Medulla oblongata (tissue), 1 donor: ENCODE data around the gene MFNG.
"Not testable (repeated sequence)": the region's sequence is repeated elsewhere in the genome, so short reads cannot be mapped to it uniquely, and the experiment has no call there.

Source experiments
- DNase-seq: peaks from one replicate; pipeline ENCODE4 v3.0.0-alpha.2; 2015; ENCODE audit errors: extremely low spot score

The MFNG gene, protein sequence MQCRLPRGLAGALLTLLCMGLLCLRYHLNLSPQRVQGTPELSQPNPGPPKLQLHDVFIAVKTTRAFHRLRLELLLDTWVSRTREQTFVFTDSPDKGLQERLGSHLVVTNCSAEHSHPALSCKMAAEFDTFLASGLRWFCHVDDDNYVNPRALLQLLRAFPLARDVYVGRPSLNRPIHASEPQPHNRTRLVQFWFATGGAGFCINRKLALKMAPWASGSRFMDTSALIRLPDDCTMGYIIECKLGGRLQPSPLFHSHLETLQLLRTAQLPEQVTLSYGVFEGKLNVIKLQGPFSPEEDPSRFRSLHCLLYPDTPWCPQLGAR

DNA sequence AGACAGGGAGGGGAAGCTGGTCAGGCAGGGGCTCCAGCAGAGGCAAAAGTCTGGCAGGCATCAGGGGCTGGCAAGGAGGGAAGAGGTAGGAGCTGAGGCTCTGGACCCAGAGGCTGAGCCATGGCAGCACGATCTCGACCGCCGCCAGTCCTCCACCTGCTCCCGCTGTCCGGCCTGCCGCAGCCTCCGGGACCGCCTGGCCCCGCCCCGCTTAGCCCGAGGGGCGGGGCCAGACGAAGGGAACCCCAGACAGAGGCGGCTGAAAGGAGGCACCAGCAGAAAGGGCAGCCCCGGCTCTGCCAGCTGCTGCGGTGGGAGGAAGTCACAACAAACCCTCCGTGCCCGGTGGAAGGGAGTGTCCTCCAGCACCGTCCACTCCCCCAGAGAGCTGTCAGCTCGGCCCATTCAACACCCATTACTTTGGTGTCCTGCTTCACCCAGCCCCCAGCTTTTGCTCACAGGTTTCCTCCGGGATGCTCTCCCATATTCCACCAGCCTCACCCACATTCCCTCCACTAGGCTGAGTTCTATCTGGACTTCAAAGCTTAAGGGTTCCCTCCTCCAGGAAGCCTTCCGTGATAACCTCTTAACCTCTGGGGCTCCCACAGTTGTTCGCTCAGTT is at the start of gene MFNG:
MFNG (minus strand) TSS at position 161 of the 622 bp plus-strand sequence. CDS start 207 bp downstream, outside the sequence.
- peak; percentile 72 for DNase-seq

DNA sequence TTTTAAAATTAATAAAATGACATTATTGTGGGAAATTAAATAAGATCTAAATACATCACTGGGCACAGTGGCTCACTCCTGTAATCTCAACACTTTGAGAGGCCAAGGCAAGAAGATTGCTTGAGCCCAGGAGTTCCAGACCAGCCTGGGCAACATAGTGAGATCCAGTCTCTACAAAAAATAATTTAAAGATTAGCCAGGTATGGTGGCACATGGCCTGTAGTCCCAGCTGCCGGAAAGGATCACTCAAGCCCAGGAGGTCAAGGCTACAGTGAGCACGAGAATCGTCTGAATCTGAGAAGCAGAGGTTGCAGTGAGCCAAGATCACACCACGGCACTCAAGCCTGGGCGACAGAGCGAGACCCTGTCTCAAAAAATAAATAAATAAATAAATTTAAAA is 49.0 kb upstream of the MFNG start:
- DNase-seq, result no peak

DNA sequence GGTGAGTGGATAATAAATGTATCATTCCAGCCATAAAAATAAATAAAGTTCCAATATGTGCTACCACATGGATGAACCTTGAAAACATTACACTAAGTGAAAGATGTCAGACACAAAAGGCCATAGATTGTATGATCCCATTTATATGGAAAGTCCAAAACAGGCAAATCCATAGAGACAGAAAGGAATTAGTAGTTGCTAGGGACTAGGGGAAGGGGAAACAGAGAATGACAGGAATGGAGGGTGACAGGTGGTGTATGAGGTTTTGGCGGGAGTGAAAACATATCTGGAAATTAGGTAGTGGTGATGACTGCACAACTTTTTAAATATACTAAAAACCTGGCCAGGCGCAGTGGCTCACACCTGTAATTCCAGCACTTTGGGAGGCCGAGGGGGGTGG is 48.3 kb upstream of the MFNG start:
- no peak for DNase-seq

DNA sequence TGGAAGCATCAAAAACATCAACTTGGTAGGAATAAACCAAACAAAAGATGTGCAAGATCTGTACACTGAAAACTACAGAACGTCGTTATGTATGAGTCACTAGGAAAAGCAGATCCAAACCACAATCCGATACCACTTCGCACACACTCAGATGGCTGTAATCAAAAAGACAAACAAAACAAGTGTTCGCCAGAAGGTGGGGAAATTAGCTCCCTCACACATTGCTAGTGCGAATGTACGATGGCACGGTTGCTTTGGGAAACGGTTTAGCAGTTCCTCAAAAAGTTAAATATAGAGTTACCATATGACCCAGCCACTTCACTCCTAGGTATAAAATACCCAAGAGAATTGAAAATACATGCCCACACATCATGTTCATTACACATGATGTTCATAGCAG is 47.8 kb upstream of the MFNG start:
- peak; percentile 50 for DNase-seq

DNA sequence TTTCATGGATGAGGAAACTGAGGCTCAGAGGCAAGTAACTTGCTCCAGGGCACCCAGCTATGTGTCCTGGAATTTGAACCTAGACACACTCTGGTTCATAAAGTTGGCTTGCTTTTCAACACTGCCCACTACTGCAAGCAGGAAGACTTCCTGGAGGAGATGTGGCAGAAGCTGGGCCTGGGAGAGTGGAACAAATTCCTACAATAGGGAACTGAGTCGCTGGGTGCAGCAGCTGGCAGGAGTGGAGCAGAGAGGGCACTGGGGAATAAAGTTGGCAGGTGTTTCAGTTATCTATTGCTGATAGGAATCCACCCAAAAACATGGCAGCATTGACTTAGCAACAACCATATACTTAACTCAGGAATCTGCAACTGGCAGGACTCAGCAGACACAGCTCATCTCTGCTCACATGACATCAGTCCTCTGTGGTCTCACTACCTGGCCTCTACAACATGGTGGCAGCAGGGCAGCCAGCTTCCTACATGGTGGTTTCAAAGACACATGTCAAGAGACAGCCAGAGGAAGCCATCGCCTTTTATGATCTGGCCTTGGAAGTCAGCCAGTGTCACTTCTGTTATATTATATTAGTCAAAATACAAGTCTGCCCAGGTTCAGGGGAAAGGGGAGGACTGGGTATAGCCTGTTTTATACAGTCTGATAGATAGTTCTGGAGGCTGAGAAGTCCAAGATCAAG is 43.6 kb upstream of the MFNG start:
- no peak for DNase-seq

DNA sequence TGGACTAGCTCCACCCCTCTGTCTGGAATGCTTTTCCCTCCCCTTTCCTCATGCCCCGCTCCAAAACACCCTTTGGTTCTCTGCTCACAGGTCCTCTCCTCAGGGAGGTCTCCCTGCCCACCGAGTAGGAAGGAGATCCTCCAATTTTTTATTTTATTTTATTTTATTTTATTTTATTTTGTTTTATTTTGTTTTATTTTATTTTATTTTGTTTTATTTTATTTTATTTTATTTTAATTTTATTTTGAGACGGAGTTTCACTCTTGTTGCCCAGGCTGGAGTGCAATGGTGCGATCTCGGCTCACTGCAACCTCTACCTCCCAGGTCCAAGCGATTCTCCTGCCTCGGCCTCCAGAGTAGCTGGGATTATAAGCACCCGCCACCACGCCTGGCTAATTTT is 41.8 kb upstream of the MFNG start:
- not testable (repeated sequence) for DNase-seq

DNA sequence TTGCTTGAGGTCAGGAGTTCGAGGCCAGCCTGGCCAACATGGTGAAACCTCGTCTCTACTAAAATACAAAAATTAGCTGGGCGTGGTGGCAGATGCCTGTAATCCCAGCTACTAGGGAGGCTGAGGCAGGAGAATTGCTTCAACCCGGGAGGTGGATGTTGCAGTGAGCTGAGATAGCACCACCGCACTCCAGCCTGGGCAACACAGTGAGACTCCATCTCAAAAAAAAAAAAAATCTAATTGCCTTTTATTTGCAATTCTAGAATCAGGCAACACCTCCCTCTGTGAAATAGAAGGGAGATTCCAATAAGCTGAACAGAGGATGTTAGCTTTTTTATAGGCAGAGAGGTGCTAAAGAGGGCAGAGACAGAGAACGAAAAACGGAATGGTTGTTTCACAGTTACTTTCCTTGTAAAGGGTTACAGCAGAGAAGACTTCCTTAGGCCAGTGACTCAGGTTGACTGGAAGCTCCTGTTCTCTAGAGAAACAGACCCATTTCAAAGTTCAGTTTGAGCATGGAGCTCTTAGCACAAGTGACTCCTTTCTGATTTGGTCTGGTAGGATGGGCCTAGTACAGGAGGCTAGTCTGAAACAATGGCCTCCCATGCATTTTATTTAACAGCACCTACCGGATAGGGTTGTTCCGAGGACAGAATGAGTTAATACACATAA is 41.0 kb upstream of the MFNG start:
- not testable (repeated sequence) for DNase-seq

DNA sequence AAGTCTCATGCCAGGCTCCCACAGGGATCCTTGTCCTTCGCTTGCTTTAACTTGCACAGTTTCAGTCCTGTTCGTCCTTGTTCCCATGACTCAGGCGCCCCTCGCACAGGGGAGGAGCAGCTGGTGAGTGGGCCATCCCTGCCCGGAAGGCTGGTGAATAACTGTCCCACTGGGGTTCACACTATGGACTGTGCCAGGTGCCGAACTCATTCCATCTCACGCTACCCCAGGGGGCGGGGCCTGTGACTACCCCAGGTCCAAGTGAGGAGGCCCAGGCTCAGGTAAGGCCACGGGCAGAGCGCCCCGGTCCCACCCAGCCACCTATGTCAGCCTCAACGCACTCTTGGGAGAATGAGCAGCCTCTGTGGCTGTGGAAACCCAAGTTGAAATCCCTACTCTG is 40.2 kb upstream of the MFNG start:
- DNase-seq, result no peak

DNA sequence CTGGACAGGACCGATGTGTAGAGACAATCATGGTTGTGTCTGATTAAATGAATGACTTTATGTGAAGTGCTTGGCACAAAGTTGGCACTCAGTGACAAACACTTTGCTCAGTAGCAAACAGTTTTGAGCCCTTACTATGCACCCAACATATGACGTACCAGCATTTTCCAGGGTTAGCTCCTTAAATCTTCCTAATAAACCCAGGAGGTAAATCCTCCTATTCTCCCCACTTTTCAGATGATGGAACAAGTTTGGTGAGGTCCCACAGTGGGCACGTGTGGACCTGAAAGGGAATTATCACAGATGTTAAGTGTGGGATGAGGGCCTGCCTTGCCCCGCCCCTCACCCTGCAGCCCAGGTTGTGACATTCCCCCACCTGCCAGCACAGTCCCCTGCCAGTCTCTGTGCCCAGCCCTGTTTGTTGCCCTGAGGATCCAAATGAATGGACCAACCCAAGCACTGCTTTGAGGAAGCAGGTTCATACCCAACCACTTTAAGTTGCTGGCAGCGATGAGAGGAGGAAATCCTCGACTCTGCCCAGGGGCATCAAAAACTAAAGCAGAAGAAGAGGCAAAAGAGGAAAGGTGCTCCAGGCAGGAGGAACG is 39.7 kb upstream of the MFNG start:
- DNase-seq, result no peak

DNA sequence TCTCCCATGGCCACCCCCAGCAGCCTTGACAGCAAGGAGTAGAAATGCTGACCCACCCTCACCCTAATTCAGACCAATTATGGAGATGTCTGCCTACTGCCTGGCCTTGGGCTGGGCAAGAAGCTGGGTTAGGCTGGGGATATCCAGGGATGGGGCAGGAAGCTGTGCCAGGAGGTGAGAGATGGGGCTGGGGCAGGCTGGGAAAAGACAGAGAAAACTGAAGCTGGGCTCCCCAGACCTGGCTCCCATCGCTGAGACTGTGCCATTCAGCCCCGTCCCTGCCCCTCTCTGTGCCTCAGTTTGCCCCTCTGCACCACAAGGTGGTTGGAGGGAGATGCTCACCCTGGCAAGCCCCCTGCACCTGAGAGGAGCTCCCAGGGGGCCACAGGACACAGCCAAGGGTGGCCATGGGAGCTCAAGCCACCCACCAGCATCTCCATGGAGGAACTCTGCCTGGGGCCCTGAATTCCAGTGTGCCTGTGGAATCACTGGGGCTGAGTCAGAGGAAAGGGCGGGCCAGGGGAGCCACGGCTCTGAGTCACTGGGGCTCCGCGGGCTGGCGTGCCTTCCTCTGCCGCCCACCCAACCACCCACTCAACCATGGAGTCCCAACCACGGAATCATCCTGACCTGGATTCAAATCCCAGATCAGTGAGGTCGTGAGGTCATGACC is 39.0 kb upstream of the MFNG start:
- DNase-seq, result no peak

DNA sequence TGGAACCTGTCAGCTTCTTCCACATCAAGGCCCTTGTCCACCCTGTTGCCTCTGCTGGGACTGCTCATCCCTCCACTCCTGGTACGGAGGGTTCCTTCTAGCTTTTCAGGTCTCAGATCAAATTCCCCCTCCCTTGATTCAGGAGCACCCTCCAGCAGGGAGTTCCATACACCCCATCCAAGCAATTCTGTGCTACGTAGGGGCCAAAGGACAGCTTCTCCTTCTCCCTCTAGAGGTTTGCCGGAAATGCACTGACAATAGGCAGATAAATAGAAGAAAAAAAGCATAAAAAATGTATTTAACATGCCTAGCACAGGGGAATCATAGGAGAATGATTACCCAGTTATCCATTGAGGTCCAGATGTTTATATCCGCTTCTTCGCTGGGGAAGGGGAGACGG is 36.3 kb upstream of the MFNG start:
- no peak for DNase-seq

DNA sequence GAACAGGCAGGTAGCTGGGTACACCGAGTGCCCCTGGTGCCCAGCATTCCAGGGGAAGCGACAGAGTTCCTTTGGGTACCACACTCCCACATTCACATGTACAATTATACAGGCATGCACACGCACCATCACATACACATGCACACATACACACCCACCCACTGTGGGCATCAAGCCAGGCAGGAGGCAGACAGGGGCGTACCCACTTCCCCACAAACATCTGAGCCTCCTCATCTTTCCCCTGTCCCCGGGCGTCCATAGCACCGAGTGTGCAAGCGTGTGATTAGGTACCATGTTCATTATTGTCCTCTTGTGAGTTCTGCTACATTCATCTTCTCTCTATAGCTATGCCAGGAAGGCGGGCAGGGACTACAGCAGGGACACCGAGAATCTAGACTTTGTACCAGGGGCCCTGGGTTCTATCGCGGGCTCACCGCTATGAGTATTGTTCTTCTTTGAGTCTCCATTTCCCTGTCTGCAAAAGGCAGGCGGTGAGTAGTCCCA is 35.1 kb upstream of the MFNG start:
- no peak for DNase-seq

DNA sequence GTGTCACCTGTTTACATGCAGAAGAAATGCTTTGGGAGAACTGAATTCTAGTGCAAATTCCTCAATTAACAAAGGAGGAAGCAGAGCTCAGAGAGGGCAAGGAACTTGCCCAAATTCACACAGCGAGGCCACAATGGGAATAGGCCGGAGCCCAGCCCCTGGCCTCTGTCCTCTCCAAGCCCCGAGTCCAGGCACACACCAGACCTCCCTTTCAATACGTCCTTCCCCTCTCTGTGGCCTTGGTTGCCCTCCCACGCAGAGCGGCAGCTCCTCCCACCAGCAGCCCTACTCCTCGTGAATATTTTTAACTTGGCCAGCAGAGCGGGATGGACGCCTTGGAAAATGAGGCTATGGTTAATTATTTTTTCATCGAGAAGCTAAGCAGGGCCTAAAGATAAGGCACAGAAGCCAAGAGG is 34.6 kb upstream of the MFNG start:
- DNase-seq, result no peak

DNA sequence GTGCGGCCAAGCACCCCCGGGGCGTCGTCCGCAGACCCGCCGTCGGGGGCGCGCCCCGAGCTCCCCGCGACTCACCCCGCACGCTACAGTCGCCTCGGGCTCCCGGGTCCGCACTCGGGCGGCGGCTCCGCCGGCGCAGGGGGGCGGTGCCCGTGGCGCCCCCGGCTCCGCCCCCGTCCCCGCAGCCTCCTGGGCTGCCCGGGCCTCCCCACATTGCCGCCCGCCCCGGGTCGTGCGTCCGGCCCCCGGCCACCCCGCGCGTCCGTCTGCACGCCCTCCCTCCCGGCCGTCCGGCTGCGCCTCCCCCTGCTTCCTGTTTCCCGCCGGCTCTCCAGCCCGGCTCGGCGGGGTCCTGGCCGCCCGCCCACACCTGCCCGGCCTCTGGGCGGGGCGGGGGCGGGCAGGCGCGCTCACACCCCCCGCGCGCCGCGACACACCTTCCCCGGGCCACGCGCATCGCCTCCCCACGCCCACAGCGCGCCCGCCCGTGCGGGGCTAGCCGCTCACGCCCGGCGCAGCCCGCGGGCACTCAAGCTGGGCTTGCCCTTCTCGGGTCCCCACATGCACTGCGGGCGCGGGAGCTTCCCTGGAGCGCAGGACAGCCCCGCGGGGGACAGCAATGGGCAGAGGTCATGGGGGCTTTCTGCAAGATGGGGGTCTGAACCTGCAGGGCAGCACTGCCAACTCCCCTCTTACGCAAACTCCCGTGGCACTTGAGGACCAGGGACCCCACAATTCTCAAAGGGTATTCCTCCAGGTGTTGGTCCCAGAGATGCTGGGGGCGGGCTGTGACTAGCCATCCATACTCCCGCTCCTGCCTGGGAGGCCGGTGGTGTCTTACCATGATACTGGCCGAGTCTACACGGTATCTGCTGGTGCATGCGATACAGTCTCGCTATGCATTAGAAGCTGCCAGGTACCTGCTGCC is 33.3 kb upstream of the MFNG start, which contains the start of gene CARD10:
CARD10 (minus strand) TSS at position 148 of the 928 bp plus-strand sequence. CDS start 215 bp downstream, outside the sequence.
- DNase-seq, result no peak

DNA sequence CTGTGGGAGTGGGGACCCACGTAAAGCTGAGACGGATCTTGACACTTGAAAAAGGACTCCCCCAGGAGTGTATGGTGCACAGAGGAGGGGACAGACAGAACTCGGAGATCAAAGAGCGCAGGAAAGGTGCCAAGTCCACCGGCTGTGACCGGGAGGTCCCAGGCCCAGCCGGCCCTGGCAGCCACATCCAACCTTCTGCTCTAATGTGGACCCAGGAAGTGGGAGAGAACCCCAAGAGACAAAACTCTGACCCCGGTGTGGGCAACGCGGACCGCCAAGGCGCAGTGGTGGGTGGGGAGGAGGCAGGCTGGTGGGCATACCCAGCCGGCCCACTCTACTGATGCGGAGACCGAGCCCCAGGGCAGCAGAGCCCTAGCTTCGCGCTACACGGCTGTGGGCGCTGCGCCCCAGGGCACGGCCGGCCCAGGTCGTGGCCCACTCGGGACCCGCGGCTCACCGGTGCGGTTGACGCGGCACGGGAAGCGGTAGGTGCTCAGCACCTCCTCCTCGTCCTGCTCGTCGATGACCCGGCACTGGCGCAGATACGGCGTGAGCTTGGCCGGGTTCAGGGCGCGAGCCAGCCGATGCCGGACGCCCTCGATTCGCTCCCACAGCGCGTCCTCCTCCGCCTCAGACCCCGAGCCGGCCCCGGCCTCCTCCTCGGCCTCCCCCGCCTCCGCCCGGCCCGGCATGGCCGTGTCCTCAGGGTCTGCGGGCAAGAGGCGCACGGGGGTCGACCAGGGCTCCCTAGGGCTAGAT is 32.5 kb upstream of the MFNG start:
- DNase-seq, result no peak

DNA sequence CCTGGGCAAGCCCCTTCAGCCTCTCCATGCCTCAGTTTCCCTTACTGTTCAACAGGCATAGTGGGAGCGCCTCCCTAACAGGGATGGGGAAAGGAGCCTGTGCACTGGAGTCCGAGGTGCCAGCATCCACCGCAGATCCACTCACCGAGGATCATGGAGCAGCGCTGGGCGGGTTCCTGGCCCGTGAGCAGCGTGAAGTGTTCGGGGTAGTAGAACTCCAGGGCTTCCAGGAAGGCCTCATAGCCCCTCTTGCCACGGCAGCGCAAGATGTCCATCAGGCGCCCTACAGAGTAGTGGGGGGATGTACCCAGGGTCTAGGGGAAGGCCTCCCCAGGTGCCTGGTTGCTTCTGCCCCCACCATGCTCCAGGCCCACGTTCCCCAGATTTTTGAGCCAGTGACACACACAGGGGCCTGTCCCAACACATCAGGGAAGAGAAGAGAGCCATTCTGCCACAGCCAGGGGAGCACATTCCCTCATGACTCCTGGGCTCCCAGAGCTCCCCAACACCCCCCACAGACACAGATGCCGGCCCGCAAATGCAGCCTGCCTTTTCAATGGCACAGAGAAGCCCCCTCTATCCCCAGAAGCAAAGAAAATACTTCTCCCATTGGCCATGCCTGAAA is 31.8 kb upstream of the MFNG start:
- no peak for DNase-seq

DNA sequence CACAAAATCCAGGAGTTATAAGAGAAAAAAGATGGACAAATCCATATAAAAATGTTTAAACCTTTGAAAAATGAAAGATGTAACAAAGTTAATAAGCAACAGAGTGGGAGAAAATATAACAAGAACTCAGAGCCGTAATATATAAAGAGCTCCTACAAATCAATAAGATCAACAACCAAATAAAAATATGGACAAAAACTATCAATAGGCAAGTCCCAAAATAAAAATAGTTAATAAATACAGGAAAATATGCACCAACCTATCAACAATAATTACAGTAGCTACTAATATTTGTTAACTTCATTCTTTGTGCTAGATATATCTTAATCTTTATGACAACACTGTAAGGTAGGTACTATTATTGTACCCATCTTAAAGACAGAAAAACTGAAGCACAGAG is 30.3 kb upstream of the MFNG start:
- no peak for DNase-seq

DNA sequence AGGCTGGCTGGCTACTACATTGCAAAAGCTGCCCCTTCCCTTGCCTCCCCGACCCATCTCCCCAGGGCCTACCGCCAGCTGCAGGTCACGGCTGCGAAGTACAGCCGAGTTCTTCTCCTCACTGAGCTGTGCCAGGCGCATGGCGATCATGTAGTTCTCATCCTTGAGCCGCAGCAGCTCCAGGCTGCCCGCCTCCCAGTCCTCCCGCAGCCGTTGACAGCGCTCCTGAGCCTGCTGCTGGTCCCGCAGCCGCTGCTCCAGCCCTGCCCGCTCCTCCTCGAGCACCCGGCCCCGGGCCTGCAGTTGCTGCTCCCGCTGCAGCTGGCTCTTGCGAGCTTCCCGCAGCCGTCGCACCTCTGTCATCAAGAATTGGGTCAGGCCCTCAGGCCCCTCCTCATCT is 29.7 kb upstream of the MFNG start:
- DNase-seq, result no peak
